GM19035 (cell line): Measurements from ENCODE around the gene ZNF648.
"Not testable (repeated sequence)": the region's sequence is repeated elsewhere in the genome, so short reads cannot be mapped to it uniquely, and the experiment has no call there.

Source experiments
- ATAC-seq: cut with Tn5 transposase; IDR thresholded peaks from one replicate; pipeline ENCODE4 v1.9.1; 2021; ENCODE audit not compliant: unreplicated experiment

Gene ZNF648

DNA sequence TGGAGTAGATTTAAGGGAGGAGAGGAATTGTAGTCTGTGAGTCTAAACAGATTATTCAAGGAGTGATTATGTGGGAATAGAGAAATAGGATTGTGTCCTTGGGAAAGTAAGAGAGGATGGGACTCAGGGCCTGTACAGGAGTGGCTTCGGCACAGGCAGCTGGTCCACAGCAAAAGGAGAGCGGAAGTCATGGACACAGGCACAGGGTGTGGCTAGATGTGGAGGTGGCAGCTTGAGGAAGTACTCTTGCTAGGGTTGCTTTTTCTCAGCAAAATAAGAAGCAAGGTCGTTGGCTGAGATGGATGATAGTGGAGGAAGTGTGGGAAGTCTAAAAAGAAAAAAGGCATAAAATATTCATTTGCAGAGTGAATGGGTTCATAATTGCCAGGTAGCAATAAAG is 18.5 kb upstream of the ZNF648 start:
- ATAC-seq, result no peak

- ATAC-seq, result no peak
Observed at GRCh38 chr1:182071924-182072323, 10.4 kb upstream of the ZNF648 start.

DNA sequence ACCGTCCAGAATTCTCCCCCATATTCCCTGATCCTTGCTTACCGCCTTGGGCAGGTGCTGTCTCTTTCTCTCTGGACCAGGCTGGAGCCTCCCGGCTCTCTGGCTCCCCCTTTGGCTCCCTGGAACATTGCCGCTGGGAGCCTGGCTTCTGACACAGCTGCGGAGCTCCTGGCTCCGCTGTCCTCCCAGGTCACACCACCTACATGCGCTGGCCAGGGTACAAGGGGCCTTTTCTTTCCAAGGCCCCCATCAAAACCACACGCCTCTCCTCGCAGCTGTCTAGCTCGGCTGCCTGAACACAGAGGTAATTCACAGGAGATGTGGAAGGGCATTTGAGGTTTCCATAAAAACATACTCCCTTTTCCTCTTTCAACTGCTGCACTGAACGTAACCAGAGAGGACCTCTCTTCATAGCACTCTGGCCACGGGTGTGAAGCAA is 7.5 kb upstream of the ZNF648 start:
- ATAC-seq, result no peak

- ATAC-seq, result no peak
Observed at GRCh38 chr1:182066934-182067333, 5.4 kb upstream of the ZNF648 start.

DNA sequence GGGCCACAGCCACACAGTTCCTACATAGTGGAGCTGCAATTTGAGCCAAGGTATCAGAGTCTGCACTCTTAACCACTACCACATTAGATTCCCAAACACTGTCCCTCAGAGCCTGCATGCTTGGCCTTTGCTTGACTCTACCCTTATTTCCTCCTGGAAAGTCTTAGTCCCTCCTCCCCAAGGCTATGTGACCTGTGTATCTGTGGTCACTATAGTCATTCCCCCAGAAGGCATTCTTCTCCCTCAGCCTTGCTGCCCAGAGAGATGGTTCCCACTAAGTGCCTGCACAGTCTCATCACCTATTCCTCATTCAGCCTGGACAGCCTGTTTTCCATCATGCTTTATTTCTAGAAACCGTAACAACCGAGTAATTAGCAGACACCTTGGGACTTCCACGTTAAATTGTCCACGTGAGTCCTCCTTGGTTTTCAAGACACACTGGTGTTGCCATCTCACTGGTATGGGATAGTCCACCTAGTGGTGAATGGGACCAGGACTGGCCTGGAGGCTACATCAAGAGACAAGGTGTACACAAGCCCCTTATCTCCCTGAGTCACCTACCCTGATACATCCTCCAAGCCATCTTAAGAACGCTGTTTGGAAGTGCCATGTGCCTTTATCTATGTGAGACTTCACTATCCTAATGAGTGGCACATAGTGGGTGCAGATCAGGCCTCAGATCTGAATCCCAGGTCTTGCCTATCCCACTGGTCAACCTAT is 3.8 kb upstream of the ZNF648 start:
- ATAC-seq, result no peak

GRCh38 chr1:182064611-182065010 is 3.1 kb upstream of the ZNF648 start:
- no peak for ATAC-seq

DNA sequence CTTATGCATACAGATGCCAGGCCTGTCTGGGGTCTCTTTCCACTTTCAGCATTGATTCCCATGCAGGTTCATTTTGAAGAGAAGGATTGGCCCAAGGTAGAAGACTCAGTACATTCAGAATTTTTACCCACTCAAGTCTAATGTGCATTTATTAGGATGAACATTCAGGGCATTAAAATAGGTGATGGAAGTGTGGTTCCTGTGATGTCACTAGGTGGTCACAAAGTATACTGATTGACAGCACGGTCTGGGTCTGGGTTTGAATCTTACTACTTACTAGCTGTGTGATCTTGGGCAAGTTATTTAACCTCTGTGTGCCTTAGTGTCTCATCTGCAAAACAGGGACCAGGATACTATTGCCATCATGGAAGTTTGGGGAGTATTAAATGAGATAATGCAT is 711 bp upstream of the ZNF648 start:
- no peak for ATAC-seq

DNA sequence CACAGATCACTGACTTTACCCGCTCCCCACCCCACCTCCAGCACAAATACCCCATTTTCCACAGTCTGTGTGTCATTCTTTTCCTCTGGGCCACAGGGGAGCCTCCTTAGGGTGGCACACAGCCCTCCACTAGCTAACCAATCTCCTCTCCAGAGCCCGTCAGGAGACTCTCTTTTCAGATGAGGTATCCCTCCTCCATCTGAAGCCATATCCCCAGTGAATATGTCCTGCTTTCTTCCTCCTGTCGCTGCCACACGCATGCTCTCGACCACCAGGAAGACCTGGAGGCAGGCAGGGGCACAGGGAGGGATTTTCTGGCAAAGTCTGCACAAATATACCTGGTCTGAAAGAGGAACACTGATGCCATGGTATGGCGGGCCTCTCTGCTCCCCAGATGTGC is 635 bp downstream of the ZNF648 start:
- ATAC-seq, result no peak

- no peak for ATAC-seq
Observed at GRCh38 chr1:182059936-182060335, 1.6 kb downstream of the ZNF648 start.

DNA sequence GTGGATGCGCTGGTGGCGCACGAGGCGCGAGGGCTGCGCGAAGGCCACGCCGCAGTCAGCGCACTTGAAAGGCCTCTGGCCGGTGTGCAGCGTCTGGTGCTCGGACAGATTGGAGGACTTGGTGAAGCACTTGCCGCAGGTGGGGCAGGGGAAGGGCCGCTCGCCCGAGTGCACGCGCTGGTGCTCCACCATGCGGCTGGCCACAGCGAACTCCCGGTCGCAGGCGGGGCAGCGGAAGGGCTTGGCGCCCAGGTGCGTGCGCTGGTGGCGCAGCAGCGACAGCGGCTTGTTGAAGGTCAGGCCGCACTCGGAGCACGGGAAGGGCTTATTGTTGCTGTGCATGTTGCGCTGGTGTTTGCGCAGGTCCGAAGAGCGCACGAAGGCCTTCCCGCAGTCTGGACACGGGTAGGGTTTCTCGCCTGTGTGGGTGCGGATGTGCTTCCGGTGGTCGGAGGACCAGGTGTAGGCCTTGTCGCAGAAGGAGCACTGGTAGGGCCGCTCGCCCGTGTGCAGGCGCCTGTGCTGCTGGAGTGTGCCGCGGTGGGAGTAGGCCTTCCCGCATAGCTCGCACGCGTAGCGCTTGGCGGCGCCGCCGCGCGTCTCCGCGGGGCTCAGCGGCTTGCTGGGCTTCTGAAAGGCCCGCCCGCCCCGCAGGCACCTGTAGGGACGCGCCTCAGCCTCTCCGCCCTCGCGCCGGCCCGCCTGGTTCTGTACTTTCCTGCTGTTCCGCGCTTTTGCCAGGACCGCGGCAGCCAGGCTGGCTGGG is 4.7 kb downstream of the ZNF648 start:
- no peak for ATAC-seq

DNA sequence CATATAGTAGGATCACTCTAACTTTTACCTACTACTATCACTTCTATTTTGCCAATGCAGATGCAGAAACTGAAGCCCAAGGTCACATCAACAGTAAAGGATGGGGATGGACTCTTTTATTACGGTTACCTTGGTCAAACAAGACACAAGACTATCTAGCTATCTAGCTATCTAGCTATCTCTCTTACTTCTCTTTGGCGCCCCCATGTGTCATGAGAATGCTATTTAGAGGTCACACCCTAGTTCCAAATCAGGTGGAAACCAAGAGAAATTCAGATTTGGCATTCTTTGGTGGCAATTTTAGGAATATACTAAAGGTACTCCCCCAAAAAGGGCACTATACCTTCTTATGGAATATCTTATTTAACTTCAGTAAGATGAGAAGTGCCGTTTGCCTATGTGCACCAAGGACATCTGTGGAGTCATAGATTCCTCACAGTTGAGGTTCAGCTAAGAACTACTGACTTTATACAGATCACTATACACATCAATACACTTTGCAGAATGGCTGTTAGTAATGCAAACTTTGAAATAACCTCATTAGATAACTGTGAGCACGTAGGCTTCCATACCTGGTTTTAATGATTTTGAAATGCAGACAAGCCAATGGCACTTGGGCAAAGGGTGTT is 6.7 kb downstream of the ZNF648 start:
- no peak for ATAC-seq

DNA sequence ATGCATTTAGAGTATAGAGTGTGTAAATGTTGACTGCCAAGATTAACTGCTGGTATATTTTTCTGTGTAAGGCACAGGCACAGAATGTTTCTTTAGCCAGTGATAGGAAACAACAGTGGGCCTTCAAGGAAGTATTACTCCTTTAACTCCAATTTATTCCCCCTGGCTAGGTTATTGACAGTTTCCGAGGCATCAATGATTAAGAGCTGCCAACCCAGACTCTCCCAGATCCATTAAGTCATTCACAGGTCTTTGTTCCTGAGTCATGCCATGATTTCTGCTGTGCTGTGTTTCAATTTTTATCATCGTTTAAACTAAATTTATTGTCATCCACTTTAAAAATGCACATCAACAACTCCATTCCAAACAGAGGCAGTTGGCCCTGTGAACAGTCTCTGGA is 9.2 kb downstream of the ZNF648 start:
- ATAC-seq, result no peak

DNA sequence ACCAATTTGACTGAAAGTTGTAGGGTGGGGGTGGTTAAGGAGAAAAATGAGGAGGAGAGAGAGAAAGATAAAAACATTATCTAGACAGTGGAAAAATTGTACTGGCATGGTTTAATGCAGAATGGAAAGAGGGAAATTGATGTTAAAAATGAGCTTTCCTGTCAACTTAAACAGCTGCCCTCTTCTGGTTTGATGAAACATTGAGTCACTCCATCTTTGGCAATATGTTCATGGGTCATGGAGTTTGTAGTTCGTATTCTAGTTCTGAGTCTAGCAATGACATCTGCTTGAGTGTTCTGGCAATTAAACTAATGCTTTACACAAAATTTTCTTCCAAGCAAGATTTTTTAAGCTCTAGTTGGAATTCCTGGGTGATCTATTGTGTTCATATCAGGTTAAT is 9.6 kb downstream of the ZNF648 start:
- no peak for ATAC-seq

- no peak for ATAC-seq
Observed at GRCh38 chr1:182050481-182051448, 10.7 kb downstream of the ZNF648 start.

DNA sequence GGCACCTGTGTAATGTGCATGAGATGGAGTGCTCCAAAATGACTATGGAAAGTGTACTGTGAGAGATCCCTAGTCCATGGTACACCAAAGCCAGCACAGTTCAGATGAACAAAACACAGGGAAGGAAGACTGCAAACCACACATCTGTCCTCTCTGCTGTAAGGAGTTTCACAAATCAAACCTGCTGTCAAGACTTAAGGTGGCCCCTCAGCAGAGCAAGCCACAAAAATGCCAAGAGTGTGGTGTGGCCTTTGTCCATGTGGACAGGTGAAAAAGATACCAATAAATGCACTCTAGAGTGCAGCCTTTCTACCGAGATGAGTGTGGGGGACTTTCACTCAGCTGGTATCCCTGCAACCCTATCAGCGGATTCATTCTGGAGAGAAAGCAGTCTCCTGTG is 12.9 kb downstream of the ZNF648 start:
- ATAC-seq, result no peak

- no peak for ATAC-seq
Observed at GRCh38 chr1:182046763-182047162, 14.7 kb downstream of the ZNF648 start.

DNA sequence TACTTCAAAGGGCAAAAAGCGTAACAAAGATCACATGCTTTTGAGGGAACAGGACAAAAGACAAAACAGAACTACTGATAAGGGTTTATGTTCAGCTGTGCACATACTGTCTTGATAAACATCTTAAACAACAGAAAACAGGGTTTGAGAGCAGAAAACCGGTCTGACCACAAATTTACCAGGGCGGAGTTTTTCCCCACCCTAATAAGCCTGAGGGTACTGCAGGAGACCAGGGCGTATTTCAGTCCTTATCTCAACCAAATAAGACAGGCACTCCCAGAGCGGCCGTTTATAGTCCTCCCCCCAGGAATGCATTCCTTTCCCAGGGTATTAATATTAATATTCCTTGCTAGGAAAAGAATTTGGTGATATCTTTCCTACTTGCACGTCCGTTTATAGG is 16.0 kb downstream of the ZNF648 start:
- not testable (repeated sequence) for ATAC-seq

- ATAC-seq, result no peak
Observed at GRCh38 chr1:182041615-182042014, 19.9 kb downstream of the ZNF648 start.

DNA sequence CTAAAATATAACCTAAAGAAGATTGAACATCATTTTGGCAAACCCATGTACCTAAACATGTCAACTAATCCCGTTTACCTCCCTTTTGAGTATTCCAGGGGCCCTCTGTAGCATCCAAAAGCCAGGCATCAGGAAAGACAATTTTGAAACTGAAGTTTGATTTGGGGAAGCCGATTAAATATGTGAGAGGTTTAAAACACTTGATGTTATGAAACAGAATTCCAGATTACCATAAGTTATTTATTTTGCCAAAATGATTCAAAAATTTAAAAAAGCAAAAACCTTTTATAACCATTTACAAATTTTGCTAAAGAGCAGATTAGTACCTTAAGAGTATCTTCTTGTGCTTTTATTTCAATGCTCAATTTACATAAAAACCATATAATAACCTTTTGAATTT is 23.3 kb downstream of the ZNF648 start:
- no peak for ATAC-seq

- no peak for ATAC-seq
Observed at GRCh38 chr1:182035097-182035770, 26.3 kb downstream of the ZNF648 start.
